Measurements from ENCODE around the gene POLR1A. TPM values are rescaled to one million over a fixed set of nuclear protein-coding genes. Genes with fewer than 3 reads are reported as not detected.

Gene POLR1A
- total and polyA plus RNA-seq, 2 of the 13 experiments (the other 11 are each of a cell fraction or from before 2014, with no cell fraction given): 7.2 to 39.9 TPM

GRCh38 chr2:86105252-86105968 lies at the start of gene POLR1A (continued):
- TF ChIP-seq FOXA1 (IDR thresholded peaks at IDR 0.05) (no peak), FOXA1 (CRISPR knock-in tag; IDR thresholded peaks at IDR 0.05) (no peak), ZNF292 (CRISPR knock-in tag; IDR thresholded peaks at IDR 0.05; ENCODE audit: borderline replicate concordance, low read depth) (no peak), GZF1 (CRISPR knock-in tag; IDR thresholded peaks at IDR 0.05) (no peak), SP1 (IDR thresholded peaks at IDR 0.05) (no peak), SP1 (CRISPR knock-in tag; IDR thresholded peaks at IDR 0.05) (no peak), MTF1 (CRISPR knock-in tag; IDR thresholded peaks at IDR 0.05) (no peak; the same call in 1 of the 2 replicates), ZNF256 (CRISPR knock-in tag; conservative IDR thresholded peaks at IDR 0.05) (no peak), ZNF451 (CRISPR knock-in tag; IDR thresholded peaks at IDR 0.05) (peak; percentile 62), ZNF589 (CRISPR knock-in tag; conservative IDR thresholded peaks at IDR 0.05) (no peak), ZNF180 (CRISPR knock-in tag; IDR thresholded peaks at IDR 0.05; ENCODE audit: borderline replicate concordance, low read depth) (peak; percentile 85; the same call in 1 of the 2 replicates), GATAD2A (CRISPR knock-in tag; IDR thresholded peaks at IDR 0.05) (0 out of 2 replicates have a peak, but pooled peaks have one; percentile 5), RFX1 (IDR thresholded peaks at IDR 0.05) (no peak), IRX3 (CRISPR knock-in tag; IDR thresholded peaks at IDR 0.05; ENCODE audit: borderline replicate concordance, low read depth) (no peak), ZNF570 (CRISPR knock-in tag; IDR thresholded peaks at IDR 0.05; ENCODE audit: borderline replicate concordance) (no peak), TCF7L2 (IDR thresholded peaks at IDR 0.05; ENCODE audit: low read depth, low read length) (no peak), ZSCAN31 (CRISPR knock-in tag; IDR thresholded peaks at IDR 0.05; ENCODE audit: low read depth) (no peak), TBX3 (IDR thresholded peaks at IDR 0.05; ENCODE audit: borderline replicate concordance) (no peak), MZF1 (CRISPR knock-in tag; IDR thresholded peaks at IDR 0.05; ENCODE audit: borderline replicate concordance) (no peak), AGO2 (optimal IDR thresholded peaks at IDR 0.05; ENCODE audit: low read depth, low read length) (no peak), KLF6 (CRISPR knock-in tag; IDR thresholded peaks at IDR 0.05) (0 out of 2 replicates have a peak, but pooled peaks have one; percentile 19), ZNF724P (CRISPR knock-in tag; IDR thresholded peaks at IDR 0.05; ENCODE audit: borderline replicate concordance) (no peak), NFKB2 (CRISPR knock-in tag; IDR thresholded peaks at IDR 0.05; ENCODE audit: borderline replicate concordance) (peak; percentile 8; the same call in 1 of the 2 replicates), ZNF225 (CRISPR knock-in tag; IDR thresholded peaks at IDR 0.05) (no peak)
- TF ChIP-seq, protein P1, sequence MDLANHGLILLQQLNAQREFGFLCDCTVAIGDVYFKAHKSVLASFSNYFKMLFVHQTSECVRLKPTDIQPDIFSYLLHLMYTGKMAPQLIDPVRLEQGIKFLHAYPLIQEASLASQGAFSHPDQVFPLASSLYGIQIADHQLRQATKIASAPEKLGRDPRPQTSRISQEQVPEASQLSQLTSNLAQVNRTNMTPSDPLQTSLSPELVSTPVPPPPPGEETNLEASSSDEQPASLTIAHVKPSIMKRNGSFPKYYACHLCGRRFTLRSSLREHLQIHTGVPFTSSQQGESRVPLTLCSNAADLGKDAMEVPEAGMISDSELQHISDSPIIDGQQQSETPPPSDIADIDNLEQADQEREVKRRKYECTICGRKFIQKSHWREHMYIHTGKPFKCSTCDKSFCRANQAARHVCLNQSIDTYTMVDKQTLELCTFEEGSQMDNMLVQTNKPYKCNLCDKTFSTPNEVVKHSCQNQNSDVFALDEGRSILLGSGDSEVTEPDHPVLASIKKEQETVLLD (CRISPR knock-in tag; IDR thresholded peaks at IDR 0.05; ENCODE audit: low read depth): no peak
- TF ChIP-seq, protein P2, sequence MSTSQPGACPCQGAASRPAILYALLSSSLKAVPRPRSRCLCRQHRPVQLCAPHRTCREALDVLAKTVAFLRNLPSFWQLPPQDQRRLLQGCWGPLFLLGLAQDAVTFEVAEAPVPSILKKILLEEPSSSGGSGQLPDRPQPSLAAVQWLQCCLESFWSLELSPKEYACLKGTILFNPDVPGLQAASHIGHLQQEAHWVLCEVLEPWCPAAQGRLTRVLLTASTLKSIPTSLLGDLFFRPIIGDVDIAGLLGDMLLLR (CRISPR knock-in tag; IDR thresholded peaks at IDR 0.05): peak; percentile 87
- TF ChIP-seq, protein P3, sequence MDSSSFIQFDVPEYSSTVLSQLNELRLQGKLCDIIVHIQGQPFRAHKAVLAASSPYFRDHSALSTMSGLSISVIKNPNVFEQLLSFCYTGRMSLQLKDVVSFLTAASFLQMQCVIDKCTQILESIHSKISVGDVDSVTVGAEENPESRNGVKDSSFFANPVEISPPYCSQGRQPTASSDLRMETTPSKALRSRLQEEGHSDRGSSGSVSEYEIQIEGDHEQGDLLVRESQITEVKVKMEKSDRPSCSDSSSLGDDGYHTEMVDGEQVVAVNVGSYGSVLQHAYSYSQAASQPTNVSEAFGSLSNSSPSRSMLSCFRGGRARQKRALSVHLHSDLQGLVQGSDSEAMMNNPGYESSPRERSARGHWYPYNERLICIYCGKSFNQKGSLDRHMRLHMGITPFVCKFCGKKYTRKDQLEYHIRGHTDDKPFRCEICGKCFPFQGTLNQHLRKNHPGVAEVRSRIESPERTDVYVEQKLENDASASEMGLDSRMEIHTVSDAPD (CRISPR knock-in tag; IDR thresholded peaks at IDR 0.05): no peak
- TF ChIP-seq, protein P4, sequence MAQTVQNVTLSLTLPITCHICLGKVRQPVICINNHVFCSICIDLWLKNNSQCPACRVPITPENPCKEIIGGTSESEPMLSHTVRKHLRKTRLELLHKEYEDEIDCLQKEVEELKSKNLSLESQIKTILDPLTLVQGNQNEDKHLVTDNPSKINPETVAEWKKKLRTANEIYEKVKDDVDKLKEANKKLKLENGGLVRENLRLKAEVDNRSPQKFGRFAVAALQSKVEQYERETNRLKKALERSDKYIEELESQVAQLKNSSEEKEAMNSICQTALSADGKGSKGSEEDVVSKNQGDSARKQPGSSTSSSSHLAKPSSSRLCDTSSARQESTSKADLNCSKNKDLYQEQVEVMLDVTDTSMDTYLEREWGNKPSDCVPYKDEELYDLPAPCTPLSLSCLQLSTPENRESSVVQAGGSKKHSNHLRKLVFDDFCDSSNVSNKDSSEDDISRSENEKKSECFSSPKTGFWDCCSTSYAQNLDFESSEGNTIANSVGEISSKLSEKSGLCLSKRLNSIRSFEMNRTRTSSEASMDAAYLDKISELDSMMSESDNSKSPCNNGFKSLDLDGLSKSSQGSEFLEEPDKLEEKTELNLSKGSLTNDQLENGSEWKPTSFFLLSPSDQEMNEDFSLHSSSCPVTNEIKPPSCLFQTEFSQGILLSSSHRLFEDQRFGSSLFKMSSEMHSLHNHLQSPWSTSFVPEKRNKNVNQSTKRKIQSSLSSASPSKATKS (CRISPR knock-in tag; IDR thresholded peaks at IDR 0.05): no peak
